WTC11 (cell line): ENCODE data around the gene INAFM2. TPM values are rescaled to one million over a fixed set of nuclear protein-coding genes. Genes with fewer than 3 reads are reported as not detected.
A peak's percentile ranks its signal among the peaks of the same experiment; 100 is the strongest.

Source experiments
- ATAC-seq: fragments of 200-7000 bp; cut with Tn5 transposase; 2 replicates; pipeline ENCODE4 v1.10.0; 2021; ENCODE audit warnings: mild to moderate bottlenecking, moderate library complexity
- CTCF ChIA-PET: fragments of 300-600 bp; sonication (Branson Sonifier 250); formaldehyde crosslinking; loops from one replicate; lab custom pipeline; 2021; ENCODE audit warnings: antibody characterized with exemption; lab: Charles Lee
- POLR2A ChIA-PET: fragments of 350-600 bp; sonication (Branson Sonifier 250); formaldehyde crosslinking; loops from one replicate; lab custom pipeline; 2021; ENCODE audit warnings: antibody characterized with exemption; lab: Charles Lee
- DNase-seq: peaks from one replicate; pipeline ENCODE4 v3.0.0; 2021; ENCODE audit warnings: low spot score
- H3K27ac Mint-ChIP-seq: 2 replicates; pipeline ENCODE4 v1.8.0; 2021; ENCODE audit warnings: mixed read lengths
- H3K27me3 Mint-ChIP-seq: 2 replicates; pipeline ENCODE4 v1.8.0; 2021; ENCODE audit warnings: low read depth, mild to moderate bottlenecking, moderate library complexity, mixed read lengths
- H3K36me3 Mint-ChIP-seq: 2 replicates; pipeline ENCODE4 v1.8.0; 2021; ENCODE audit warnings: mixed read lengths
- H3K4me1 Mint-ChIP-seq: 2 replicates; pipeline ENCODE4 v1.8.0; 2022; ENCODE audit warnings: mixed read lengths
- H3K4me3 Mint-ChIP-seq: 2 replicates; pipeline ENCODE4 v1.8.0; 2021; ENCODE audit warnings: mild to moderate bottlenecking, moderate library complexity, mixed read lengths
- H3K9me3 Mint-ChIP-seq: 2 replicates; pipeline ENCODE4 v1.8.0; 2021; ENCODE audit warnings: mixed read lengths
- AFF4 ChIP-seq: sonication (generic); formaldehyde crosslinking; IDR thresholded peaks from 2 replicates; pipeline ENCODE4 v1.8.1; 2023; ENCODE audit warnings: mild to moderate bottlenecking, missing genetic modification reagents, borderline replicate concordance
- CBFB ChIP-seq: sonication (generic); formaldehyde crosslinking; IDR thresholded peaks from 2 replicates; pipeline ENCODE4 v1.8.1; 2022; ENCODE audit warnings: mild to moderate bottlenecking, low read depth, missing genetic modification reagents
- ERG ChIP-seq: fragments of 250-450 bp; sonication (Bioruptor Pico); IDR thresholded peaks from 2 replicates; pipeline ENCODE4 v1.8.0; 2021; ENCODE audit warnings: mild to moderate bottlenecking
- HMGXB4 ChIP-seq: sonication (generic); formaldehyde crosslinking; IDR thresholded peaks from 2 replicates; pipeline ENCODE4 v1.8.1; 2023; ENCODE audit warnings: mild to moderate bottlenecking, moderate library complexity, missing genetic modification reagents
- KAT7 ChIP-seq: sonication (generic); formaldehyde crosslinking; IDR thresholded peaks from 2 replicates; pipeline ENCODE4 v1.8.1; 2023; ENCODE audit warnings: missing genetic modification reagents, mild to moderate bottlenecking, borderline replicate concordance
- PRDM15 ChIP-seq: sonication (generic); formaldehyde crosslinking; IDR thresholded peaks from 2 replicates; pipeline ENCODE4 v1.8.0; 2022; ENCODE audit warnings: missing genetic modification reagents
- TP53 ChIP-seq: sonication (generic); formaldehyde crosslinking; IDR thresholded peaks from 2 replicates; pipeline ENCODE4 v1.8.1; 2023; ENCODE audit warnings: mild to moderate bottlenecking, missing genetic modification reagents
- total RNA-seq: library from RNA; stranded (reverse); gene quantifications from 3 replicates; pipeline ENCODE4 v1.2.3, GENCODE V29; 2021
- TF ChIP-seq, protein P1 (sequence below): sonication (generic); formaldehyde crosslinking; IDR thresholded peaks from 2 replicates; pipeline ENCODE4 v1.8.1; 2022; ENCODE audit warnings: mild to moderate bottlenecking, moderate library complexity, missing genetic modification reagents
- TF ChIP-seq, protein P2 (sequence below): fragments of 250-450 bp; sonication (Bioruptor Pico); IDR thresholded peaks from 2 replicates; pipeline ENCODE4 v1.9.0; 2021; ENCODE audit warnings: moderate library complexity, mild to moderate bottlenecking, inconsistent platforms, borderline replicate concordance

INAFM2 gene
- total RNA-seq, 1 experiment from 2014 or later = 34.2 TPM

DNA sequence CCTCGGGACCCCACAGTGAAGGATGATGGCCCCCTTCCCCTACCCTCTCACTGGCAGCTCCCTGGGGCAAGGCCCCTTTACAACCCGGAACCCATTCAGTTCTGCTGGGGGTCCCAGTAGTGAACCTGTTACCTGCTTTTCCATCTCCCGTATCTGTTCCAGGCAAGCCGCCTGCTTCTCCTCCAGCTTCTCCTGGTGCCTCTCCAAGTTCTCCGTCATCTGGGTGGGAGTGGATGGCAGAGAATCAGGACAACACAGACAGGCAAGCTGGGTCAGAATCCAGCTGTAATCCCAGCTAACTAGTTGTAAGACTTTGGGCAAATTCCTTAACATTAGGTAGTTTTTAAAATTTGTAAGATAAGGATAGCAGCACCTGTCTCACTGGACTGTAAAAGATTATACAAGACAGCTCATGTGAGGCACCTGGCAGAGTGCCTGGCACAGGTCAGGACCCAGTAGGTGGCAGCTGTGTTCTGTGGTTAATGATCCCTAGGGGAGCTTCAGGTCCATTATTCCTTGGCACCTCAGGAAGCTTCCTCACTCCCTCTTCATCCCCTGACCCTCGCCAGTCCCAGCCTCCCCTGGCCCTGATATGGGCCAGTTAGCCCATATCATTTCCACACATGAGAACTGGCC lies 34.2 kb upstream of the INAFM2 start (continued):
- TF ChIP-seq HMGXB4 (CRISPR knock-in tag) (no peak), AFF4 (CRISPR knock-in tag) (no peak), TP53 (CRISPR knock-in tag) (no peak), ERG (CRISPR knock-in tag) (no peak), CBFB (no peak), KAT7 (no peak)
- TF ChIP-seq, protein P1, sequence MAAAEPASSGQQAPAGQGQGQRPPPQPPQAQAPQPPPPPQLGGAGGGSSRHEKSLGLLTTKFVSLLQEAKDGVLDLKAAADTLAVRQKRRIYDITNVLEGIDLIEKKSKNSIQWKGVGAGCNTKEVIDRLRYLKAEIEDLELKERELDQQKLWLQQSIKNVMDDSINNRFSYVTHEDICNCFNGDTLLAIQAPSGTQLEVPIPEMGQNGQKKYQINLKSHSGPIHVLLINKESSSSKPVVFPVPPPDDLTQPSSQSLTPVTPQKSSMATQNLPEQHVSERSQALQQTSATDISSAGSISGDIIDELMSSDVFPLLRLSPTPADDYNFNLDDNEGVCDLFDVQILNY (CRISPR knock-in tag) = no peak

GRCh38 chr15:40290545-40290917 lies 33.0 kb upstream of the INAFM2 start:
- TF ChIP-seq PRDM15 = peak; percentile 69
- TF ChIP-seq, protein P2, sequence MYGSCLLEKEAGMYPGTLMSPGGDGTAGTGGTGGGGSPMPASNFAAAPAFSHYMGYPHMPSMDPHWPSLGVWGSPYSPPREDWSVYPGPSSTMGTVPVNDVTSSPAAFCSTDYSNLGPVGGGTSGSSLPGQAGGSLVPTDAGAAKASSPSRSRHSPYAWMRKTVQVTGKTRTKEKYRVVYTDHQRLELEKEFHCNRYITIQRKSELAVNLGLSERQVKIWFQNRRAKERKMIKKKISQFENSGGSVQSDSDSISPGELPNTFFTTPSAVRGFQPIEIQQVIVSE (CRISPR knock-in tag) = no peak
- Mint-ChIP-seq H3K4me1 (peaks cover 20% of the 10 kb centered on the region), H3K27ac (no peak overlapping the region), H3K27me3 (peaks cover 45% of the 10 kb centered on the region), H3K36me3 (no peaks in the 10 kb centered on the region), H3K4me3 (peak overlapping the region; percentile 57), H3K9me3 (no peaks in the 10 kb centered on the region)
- ChIA-PET POLR2A (interaction anchor here (0.9 to 1.3 kb wide), 3 partner anchors 10 to 17 kb away, joined by 5 to 6 read pairs (median 5); partner anchors contain the start of gene PLCB2), CTCF (interaction anchor here (0.6 to 13.0 kb wide), 23 partner anchors 9 to 254 kb away, joined by 3 to 341 read pairs (median 6); partner anchors contain the start of genes CCDC9B, INAFM2 and PLCB2)
- ATAC-seq (peak; percentile 8), DNase-seq (no peak)
